ENCODE measurements around the gene ARPC2. TPM values are rescaled to one million over a fixed set of nuclear protein-coding genes. Genes with fewer than 3 reads are reported as not detected.

The ARPC2 gene
- total RNA-seq, 2 donors from 2014 or later = 112 to 177 TPM

- H3K4me1 ChIP-seq = peaks cover 0 to 93% of the 10 kb centered on the region in 2 donors
- no peak for DNase-seq (ENCODE audit: low spot score)
- H3K4me3 ChIP-seq = peak overlapping the region; percentile 49 to 50
- H3K27ac ChIP-seq = peak overlapping the region; percentile 96 to 100
- no peaks in the 10 kb centered on the region for H3K27me3 ChIP-seq
- H3K36me3 ChIP-seq = peaks cover 19% of the 10 kb centered on the region
- H3K9me3 ChIP-seq = no peaks in the 10 kb centered on the region
- TF ChIP-seq CTCF (IDR thresholded peaks at IDR 0.05) = no peak
Measured at GRCh38 chr2:218285604-218286003, 68.6 kb downstream of the ARPC2 start.

GRCh38 chr2:218286570-218287459, 69.8 kb downstream of the ARPC2 start:
- Histone ChIP-seq H3K36me3 (peaks cover 9% of the 10 kb centered on the region), H3K4me1 (peaks cover 0 to 97% of the 10 kb centered on the region in 2 donors), H3K27me3 (no peaks in the 10 kb centered on the region), H3K4me3 (peak overlapping the region; percentile 49 to 50), H3K27ac (peak overlapping the region; percentile 96 to 100), H3K9me3 (no peaks in the 10 kb centered on the region)
- DNase-seq (ENCODE audit: low spot score) = peak; percentile 98
- no peak for TF ChIP-seq CTCF (IDR thresholded peaks at IDR 0.05)

- Histone ChIP-seq H3K4me3 (peak overlapping the region; percentile 94 to 97), H3K27ac (peak overlapping the region; percentile 99 to 100), H3K27me3 (no peaks in the 10 kb centered on the region), H3K9me3 (no peaks in the 10 kb centered on the region), H3K36me3 (no peaks in the 10 kb centered on the region), H3K4me1 (peaks cover 0 to 85% of the 10 kb centered on the region in 2 donors)
- TF ChIP-seq CTCF (IDR thresholded peaks at IDR 0.05) = no peak
- no peak for DNase-seq (ENCODE audit: low spot score)
Measured at GRCh38 chr2:218289639-218290315, 72.8 kb downstream of the ARPC2 start.

GRCh38 chr2:218290316-218291261, 73.6 kb downstream of the ARPC2 start:
- H3K36me3 ChIP-seq = no peaks in the 10 kb centered on the region
- DNase-seq (ENCODE audit: low spot score) = no peak
- no peaks in the 10 kb centered on the region for H3K27me3 ChIP-seq
- peak overlapping the region; percentile 99 to 100 for H3K27ac ChIP-seq
- H3K4me1 ChIP-seq = peaks cover 0 to 85% of the 10 kb centered on the region in 2 donors
- peak overlapping the region; percentile 94 to 97 for H3K4me3 ChIP-seq
- no peak for TF ChIP-seq CTCF (IDR thresholded peaks at IDR 0.05)
- no peaks in the 10 kb centered on the region for H3K9me3 ChIP-seq

GRCh38 chr2:218291318-218292047, 74.5 kb downstream of the ARPC2 start:
- Histone ChIP-seq H3K4me3 (peak overlapping the region; percentile 94 to 97), H3K27ac (peak overlapping the region; percentile 99 to 100), H3K27me3 (no peaks in the 10 kb centered on the region), H3K9me3 (no peaks in the 10 kb centered on the region), H3K36me3 (no peaks in the 10 kb centered on the region), H3K4me1 (peaks cover 0 to 76% of the 10 kb centered on the region in 2 donors)
- TF ChIP-seq CTCF (IDR thresholded peaks at IDR 0.05) = no peak
- no peak for DNase-seq (ENCODE audit: low spot score)

All from right atrium auricular region (tissue), 2 donors.